AG20443 (cell line): ENCODE data around the gene STK35.

Experiments
- DNase-seq: peaks from one replicate; pipeline ENCODE4 v3.0.0; 2012; ENCODE audit warnings: low spot score, mixed read lengths

The STK35 gene

DNA sequence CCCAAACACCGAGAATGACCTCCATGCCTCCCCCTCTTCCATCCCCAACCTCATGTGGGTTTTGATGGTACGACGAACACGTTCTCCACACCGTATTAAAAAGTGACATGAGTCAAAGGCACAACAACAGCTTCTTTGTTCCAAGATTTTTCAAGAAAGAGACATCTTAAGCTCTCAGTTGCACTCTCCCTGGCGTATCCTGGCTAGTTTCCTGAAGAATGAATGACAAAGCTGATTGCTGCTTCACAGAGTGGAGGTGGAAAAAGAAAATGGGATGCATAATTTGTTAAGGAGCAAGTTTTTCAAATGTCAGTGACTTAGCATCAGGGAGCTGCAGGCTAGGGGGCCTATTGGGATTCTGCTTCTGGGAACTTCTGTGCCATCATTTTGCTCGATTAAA, 95.5 kb downstream of the STK35 start:
- no peak for DNase-seq
